HCT116 (cell line): ENCODE data around the gene VARS1. TPM values are rescaled to one million over a fixed set of nuclear protein-coding genes. Genes with fewer than 3 reads are reported as not detected.

ENCODE experiments used
- ATAC-seq: fragments of 200-7000 bp; cut with Tn5 transposase; 2 replicates; pipeline ENCODE4 v1.9.1; 2020; ENCODE audit warnings: mild to moderate bottlenecking, moderate library complexity
- BruUV-seq: library from RNA; stranded (reverse); fragments of 400-500 nt; replicated peaks from 2 replicates; lab custom pipeline; 2021; lab: Mats Ljungman, UMichigan
- CTCF ChIA-PET: fragments of 300-600 bp; sonication (Branson Sonifier 250); formaldehyde crosslinking; loops from one replicate; lab custom pipeline; 2021; ENCODE audit warnings: antibody characterized with exemption; lab: Charles Lee
- POLR2A ChIA-PET: fragments of 300-600, 350-600 bp; sonication (Branson Sonifier 250); formaldehyde crosslinking; loops from one replicate; lab custom pipeline; 2021; ENCODE audit warnings: antibody characterized with exemption; lab: Charles Lee
- RAD21 ChIA-PET, 2 experiments: fragments of 300-600 bp; sonication (Branson Sonifier 250); formaldehyde crosslinking; loops; one replicate each; lab custom pipeline; 2023; ENCODE audit warnings: low total read pairs in 2 of 2; ENCODE audit not compliant: uncharacterized antibody in 2 of 2, unreplicated experiment in 2 of 2, low non-redundant PET in 1 of 2; lab: Charles Lee
- DNase-seq: peaks from one replicate; pipeline ENCODE4 v3.0.0-alpha.2; 2010; ENCODE audit warnings: low read depth, low spot score
- H2AFZ ChIP-seq: fragments of 200-600 bp; shearing (Covaris generic), sonication (generic); 2 replicates; pipeline ENCODE4 v1.6.1; 2017; ENCODE audit warnings: low read depth, mixed run types, mixed read lengths, antibody characterized with exemption, low read length; ENCODE audit not compliant: poor library complexity, severe bottlenecking
- H3K27ac ChIP-seq: 2 replicates; pipeline ENCODE4 v1.5.1; 2012; ENCODE audit warnings: low read depth, low read length
- H3K27me3 ChIP-seq: fragments of 200-600 bp; sonication (generic); 2 replicates; pipeline ENCODE4 v1.6.1; 2016; ENCODE audit warnings: mixed run types, low read length, mixed read lengths; ENCODE audit not compliant: insufficient read depth
- H3K36me3 ChIP-seq, 2 experiments: fragments of 200-500 bp in 1 of 2; fragments of 200-600 bp in 1 of 2; sonication (Bioruptor generic) in 1 of 2; sonication (generic) in 1 of 2; 2 replicates each; pipeline versions ENCODE4 v1.5.1 to v1.6.1; 2014 to 2016; ENCODE audit warnings: low read length in 2 of 2, inconsistent platforms in 1 of 2, mixed read lengths in 1 of 2, mixed run types in 1 of 2; ENCODE audit not compliant: insufficient read depth in 2 of 2, control insufficient read depth in 1 of 2
- H3K4me1 ChIP-seq, 2 experiments: fragments of 200-600 bp in 1 of 2; sonication (generic) in 1 of 2; 2 replicates each; pipeline versions ENCODE4 v1.5.1 to v1.6.1; 2012 to 2017; ENCODE audit warnings: low read length in 2 of 2, inconsistent platforms in 1 of 2, mild to moderate bottlenecking in 1 of 2, mixed read lengths in 1 of 2, mixed run types in 1 of 2, moderate library complexity in 1 of 2; ENCODE audit not compliant: insufficient read depth in 2 of 2, control insufficient read depth in 1 of 2
- H3K4me2 ChIP-seq: fragments of 200-600 bp; sonication (generic); 2 replicates; pipeline ENCODE4 v1.6.1; 2017; ENCODE audit warnings: mixed run types, low read length, mixed read lengths
- H3K4me3 ChIP-seq, 2 experiments: fragments of 200-600 bp in 1 of 2; sonication (generic) in 1 of 2; replicated peaks in 1 of 2; 2 replicates each; pipeline ENCODE4 v1.5.1; 2011 to 2016; ENCODE audit warnings: low read length in 2 of 2, control low read depth in 1 of 2, low read depth in 1 of 2, mild to moderate bottlenecking in 1 of 2, mixed read lengths in 1 of 2, mixed run types in 1 of 2
- H3K79me2 ChIP-seq: fragments of 200-600 bp; sonication (generic); 2 replicates; pipeline ENCODE4 v1.6.1; 2017; ENCODE audit warnings: mild to moderate bottlenecking, mixed run types, low read length, moderate library complexity, mixed read lengths; ENCODE audit not compliant: insufficient read depth
- H3K9ac ChIP-seq: fragments of 200-600 bp; sonication (generic); 2 replicates; pipeline ENCODE4 v1.6.1; 2016; ENCODE audit warnings: low read length, mixed read lengths
- H3K9me2 ChIP-seq: fragments of 200-600 bp; sonication (generic), shearing (Covaris generic); 2 replicates; pipeline ENCODE4 v1.6.1; 2017; ENCODE audit warnings: mixed run types, mild to moderate bottlenecking, moderate library complexity; ENCODE audit not compliant: insufficient read depth
- H3K9me3 ChIP-seq, 2 experiments: fragments of 200-500 bp in 1 of 2; fragments of 200-600 bp in 1 of 2; sonication (Bioruptor generic) in 1 of 2; sonication (generic) in 1 of 2; 2 replicates each; pipeline ENCODE4 v1.6.1; 2014 to 2017; ENCODE audit warnings: low read length in 2 of 2, mixed read lengths in 2 of 2, inconsistent platforms in 1 of 2, low read depth in 1 of 2, mild to moderate bottlenecking in 1 of 2, mixed run types in 1 of 2, moderate library complexity in 1 of 2; ENCODE audit not compliant: control insufficient read depth in 1 of 2, insufficient read depth in 1 of 2
- H4K20me1 ChIP-seq: fragments of 200-600 bp; sonication (generic), shearing (Covaris generic); 2 replicates; pipeline ENCODE4 v1.6.1; 2017; ENCODE audit warnings: mixed run types, mild to moderate bottlenecking, moderate library complexity; ENCODE audit not compliant: insufficient read depth
- CBX3 ChIP-seq: IDR thresholded peaks from 2 replicates; pipeline ENCODE4 v1.6.1; 2012; ENCODE audit warnings: low read depth
- CTCF ChIP-seq, 3 experiments: fragments of 200-600 bp in 1 of 3; sonication (generic) in 1 of 3; IDR thresholded peaks in 2 of 3; conservative IDR thresholded peaks in 1 of 3; 2 replicates each; pipeline ENCODE4 v1.5.1; 2012 to 2017; ENCODE audit warnings: low read depth in 2 of 3, low read length in 2 of 3, antibody characterized with exemption in 1 of 3, borderline replicate concordance in 1 of 3, control low read depth in 1 of 3, mild to moderate bottlenecking in 1 of 3, mixed read lengths in 1 of 3, mixed run types in 1 of 3, moderate library complexity in 1 of 3; ENCODE audit not compliant: insufficient read depth in 1 of 3
- MAX ChIP-seq: IDR thresholded peaks from 2 replicates; pipeline ENCODE4 v1.6.1; 2012
- RAD21 ChIP-seq: IDR thresholded peaks from 2 replicates; pipeline ENCODE4 v1.6.1; 2012; ENCODE audit warnings: low read depth, mild to moderate bottlenecking
- SIN3A ChIP-seq: IDR thresholded peaks from 2 replicates; pipeline ENCODE4 v1.6.1; 2012; ENCODE audit warnings: low read depth
- SP1 ChIP-seq: IDR thresholded peaks from 2 replicates; pipeline ENCODE4 v1.6.1; 2012; ENCODE audit warnings: low read depth
- ZBTB33 ChIP-seq: IDR thresholded peaks from 2 replicates; pipeline ENCODE4 v1.6.1; 2011; ENCODE audit warnings: mild to moderate bottlenecking, low read length, moderate library complexity; ENCODE audit not compliant: insufficient replicate concordance; ENCODE audit errors: extremely low read depth
- ZNF274 ChIP-seq: fragments of 200-500 bp; sonication (Bioruptor generic); IDR thresholded peaks from 2 replicates; pipeline ENCODE4 v1.6.1; 2014; ENCODE audit warnings: mild to moderate bottlenecking, low read depth, low read length, inconsistent platforms
- intact Hi-C: fragments of 100-400 bp; cut with micrococcal nuclease; formaldehyde crosslinking; loops from 2 replicates; pipeline ENCODE4 v1.10.0; 2022
- total RNA-seq: library from RNA; stranded (reverse); gene quantifications from one replicate; pipeline ENCODE4 v1.2.1, GENCODE V29; 2021; ENCODE audit not compliant: unreplicated experiment

Gene VARS1
- total RNA-seq, 1 experiment from 2014 or later, result 254 TPM

GRCh38 chr6:31763619-31763940 lies 32.0 kb downstream of the VARS1 start:
- CTCF ChIA-PET, result no interaction called here

GRCh38 chr6:31762878-31763618 lies 32.5 kb downstream of the VARS1 start:
- Histone ChIP-seq H3K4me1 (peaks cover 7 to 18% of the 10 kb centered on the region in 2 experiments; a peak in 3 of 4 replicates), H3K4me2 (peak overlapping the region; percentile 39)
- DNase-seq, result no peak
- TF ChIP-seq ZBTB33, result no peak
- TF ChIP-seq CTCF (IDR thresholded peaks at IDR 0.05 in 2 of 3, conservative IDR thresholded peaks at IDR 0.05 in 1 of 3; ENCODE audit: borderline replicate concordance in 1 of 3, insufficient read depth in 1 of 3, low read depth in 2 of 3, low read length in 2 of 3), result no peak
- TF ChIP-seq MAX, result no peak
- no peak for TF ChIP-seq RAD21
- TF ChIP-seq ZNF274, result no peak
- no peak for TF ChIP-seq SIN3A
- no peak for TF ChIP-seq SP1
- TF ChIP-seq, all 23 proteins: peak for 0
- H3K9me3 ChIP-seq, result no peaks in the 10 kb centered on the region
- H2AFZ ChIP-seq, result no peak overlapping the region
- BruUV-seq, result no TSS peak
- H3K9ac ChIP-seq, result no peak overlapping the region
- no peaks in the 10 kb centered on the region for H4K20me1 ChIP-seq
- H3K36me3 ChIP-seq, result peaks cover 3 to 31% of the 10 kb centered on the region in 2 experiments; a peak in 2 of 4 replicates
- H3K79me2 ChIP-seq, result no peaks in the 10 kb centered on the region
- no peaks in the 10 kb centered on the region for H3K9me2 ChIP-seq
- peak overlapping the region; percentile 1; the same call in 1 of the 2 replicates for H3K27ac ChIP-seq
- no peaks in the 10 kb centered on the region for H3K27me3 ChIP-seq
- peak; percentile 24 for ATAC-seq
- no peak overlapping the region for H3K4me3 ChIP-seq
- RAD21 ChIA-PET, result no interaction called here
- CTCF ChIA-PET, result no interaction called here
- POLR2A ChIA-PET, result no interaction called here
- intact Hi-C loops, result no loop called here

More at GRCh38 chr6:31763619-31763940, 32.0 kb downstream of the VARS1 start:
- no peaks in the 10 kb centered on the region for H4K20me1 ChIP-seq
- peak overlapping the region; percentile 39 for H3K4me2 ChIP-seq
- H3K27ac ChIP-seq, result peak overlapping the region; percentile 1; the same call in 1 of the 2 replicates
- H3K9me3 ChIP-seq, result no peaks in the 10 kb centered on the region
- H3K4me1 ChIP-seq, result peaks cover 7 to 18% of the 10 kb centered on the region in 2 experiments; a peak in 3 of 4 replicates
- no peak for DNase-seq
- TF ChIP-seq CBX3 (no peak), RAD21 (peak; percentile 25; the same call in 1 of the 2 replicates)
- peaks cover 3 to 27% of the 10 kb centered on the region in 2 experiments; a peak in 2 of 4 replicates for H3K36me3 ChIP-seq
- no TSS peak for BruUV-seq
- no peaks in the 10 kb centered on the region for H3K79me2 ChIP-seq
- ChIA-PET POLR2A (no interaction called here), RAD21 (no interaction called here)
- H3K9me2 ChIP-seq, result no peaks in the 10 kb centered on the region
- no peak overlapping the region for H3K4me3 ChIP-seq
- peak; percentile 72 for ATAC-seq
- H3K9ac ChIP-seq, result no peak overlapping the region
- no peak overlapping the region for H2AFZ ChIP-seq
- H3K27me3 ChIP-seq, result no peaks in the 10 kb centered on the region
- intact Hi-C loops, result no loop called here
